MV-4-11 (cell line): ENCODE measurements around the gene CTIF.

Experiments used
- DNase-seq: peaks from one replicate; lab custom pipeline; 2025; lab: John Stamatoyannopoulos, UW

Gene CTIF

DNA sequence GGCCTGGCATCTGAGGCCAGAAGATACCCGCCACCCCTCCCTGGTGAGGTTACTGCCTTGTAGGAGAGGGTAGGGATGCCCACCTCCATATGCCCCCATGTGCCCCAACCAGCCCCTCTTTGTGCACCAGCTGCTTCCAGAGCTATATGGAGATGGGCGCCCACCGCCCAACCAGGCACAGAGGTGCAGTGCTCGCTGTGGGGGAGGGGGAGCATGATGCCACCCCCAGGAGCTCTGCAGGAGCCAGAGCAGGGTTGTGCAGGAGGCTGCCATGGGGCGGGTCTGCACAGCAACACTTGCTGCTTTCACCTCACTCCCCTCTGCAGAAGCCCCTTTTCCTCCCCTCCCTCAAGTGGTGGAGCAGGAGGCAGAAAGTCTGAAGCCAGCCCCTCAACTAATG is 237.3 kb downstream of the CTIF start:
- DNase-seq: no peak

DNA sequence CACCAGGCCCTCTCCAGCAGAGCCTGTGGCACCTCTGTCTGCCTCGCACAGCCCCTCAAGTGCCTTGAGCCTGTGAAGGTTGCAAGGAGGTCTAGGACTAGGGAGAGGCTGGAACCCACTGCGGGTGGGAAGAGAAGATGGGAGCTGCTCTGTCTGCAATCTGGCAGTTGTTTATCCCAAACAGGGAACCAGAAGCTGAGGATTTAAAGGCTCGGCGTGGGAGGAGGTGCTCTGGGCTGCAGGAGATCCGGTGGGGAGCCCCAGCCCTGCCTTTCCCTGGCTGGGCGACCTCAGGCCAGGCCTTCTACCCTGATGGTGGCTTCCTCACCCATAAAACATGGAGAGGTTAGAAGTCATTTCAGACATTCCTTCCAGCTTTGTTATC is 237.8 kb downstream of the CTIF start:
- DNase-seq: no peak

DNA sequence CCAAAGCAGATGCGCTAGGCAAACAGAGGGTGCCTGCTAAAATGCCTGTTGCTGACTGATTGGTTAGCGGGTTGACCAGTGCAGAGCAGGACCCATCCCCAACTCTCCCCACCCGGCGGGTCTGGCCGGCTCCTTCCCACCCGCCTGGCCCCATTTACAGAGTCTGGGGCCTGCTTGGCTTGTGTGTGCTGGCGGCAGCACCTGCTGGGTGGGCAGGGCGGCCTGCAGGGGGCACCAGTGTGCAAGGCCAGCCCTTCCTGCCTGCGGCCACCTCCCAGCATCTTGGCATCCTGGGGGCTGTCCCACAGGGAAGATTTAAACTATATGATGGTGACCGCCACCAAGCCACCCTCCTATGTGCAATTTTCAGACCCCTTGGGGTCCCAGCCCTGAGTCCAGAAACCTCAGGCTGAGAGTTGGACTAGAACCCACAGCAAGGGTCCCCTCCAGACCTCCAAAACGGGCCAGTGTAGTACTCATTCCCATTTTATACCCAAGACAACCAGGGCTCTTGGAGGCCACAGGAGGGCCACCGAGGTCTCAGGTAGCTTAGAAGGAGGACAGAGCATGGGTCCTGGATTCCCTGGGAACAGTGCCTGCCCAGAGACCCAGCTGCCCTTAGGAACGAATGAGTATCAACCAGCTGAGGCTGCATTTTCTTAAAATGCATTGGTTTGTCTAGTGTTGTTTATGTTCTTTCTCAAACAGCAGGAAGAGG is 238.4 kb downstream of the CTIF start:
- peak; percentile 29 for DNase-seq

DNA sequence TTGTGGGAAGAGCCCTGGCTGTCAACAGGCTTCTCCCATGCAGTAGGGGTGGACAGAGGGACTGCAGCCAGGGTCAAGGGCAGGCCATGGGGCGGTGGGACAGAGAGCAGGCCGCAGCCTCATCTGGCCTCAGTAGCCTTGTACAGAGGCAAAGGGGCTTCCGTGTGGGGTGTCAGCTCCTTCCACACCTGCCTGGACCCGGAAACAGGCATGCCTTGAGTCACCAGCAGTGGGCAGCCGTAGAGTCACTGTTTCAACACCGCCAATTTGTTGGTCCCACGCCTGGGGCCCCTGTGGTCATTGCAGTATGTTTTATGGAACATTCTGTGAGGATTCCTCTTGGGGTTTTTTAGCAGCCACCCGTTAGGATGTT is 238.9 kb downstream of the CTIF start:
- DNase-seq: peak; percentile 49

DNA sequence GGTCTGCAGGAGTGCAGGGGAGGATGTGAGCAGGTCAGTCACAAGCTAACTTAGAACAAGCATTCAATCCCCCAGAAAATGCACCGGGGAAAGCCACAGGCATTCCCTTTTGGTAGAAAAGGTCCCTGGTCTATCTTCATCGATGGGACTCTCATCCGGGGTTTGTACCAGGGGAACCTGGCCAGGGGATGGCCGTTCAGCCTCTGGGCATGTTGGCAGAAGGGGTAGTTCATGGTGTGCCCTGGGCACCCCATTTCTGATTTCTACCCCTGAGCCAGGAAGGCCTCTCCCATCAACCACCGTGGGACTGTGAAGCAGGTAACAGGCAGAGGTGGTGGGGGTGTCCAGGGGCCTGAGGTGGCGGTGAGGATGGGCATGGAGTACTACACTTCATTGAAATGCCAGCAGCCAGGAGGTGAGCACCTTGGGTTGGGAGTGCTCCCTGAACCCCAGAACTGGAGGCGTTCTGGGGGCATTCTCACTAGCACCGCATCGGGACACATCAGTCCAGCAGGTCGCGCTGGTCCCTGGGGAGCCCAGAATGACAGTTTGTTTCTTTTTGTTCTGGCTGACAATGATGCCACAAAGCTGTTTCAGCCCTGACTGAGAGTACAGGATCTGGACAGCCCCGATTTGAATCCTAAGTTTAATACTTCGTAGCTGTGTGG is 239.6 kb downstream of the CTIF start:
- no peak for DNase-seq

DNA sequence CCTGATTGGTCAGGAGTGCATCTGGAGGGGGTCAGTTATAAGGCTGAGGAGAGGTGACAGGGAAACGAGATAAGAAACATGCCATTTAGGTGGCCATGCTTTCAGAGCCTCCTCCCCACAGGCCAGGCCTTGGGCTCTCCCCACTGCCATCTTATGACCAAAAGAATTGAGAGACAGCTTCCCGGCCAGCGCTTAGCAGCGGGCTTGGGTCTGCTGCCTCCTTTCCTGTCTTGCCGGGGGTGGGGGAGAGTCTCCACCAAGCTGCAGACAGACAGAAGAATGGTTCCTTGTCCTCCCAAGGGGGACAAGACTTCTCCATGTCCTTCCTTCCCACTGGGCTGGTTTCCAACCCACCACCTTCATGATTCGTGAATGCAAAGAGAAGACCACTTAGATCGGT is 240.6 kb downstream of the CTIF start:
- no peak for DNase-seq

DNA sequence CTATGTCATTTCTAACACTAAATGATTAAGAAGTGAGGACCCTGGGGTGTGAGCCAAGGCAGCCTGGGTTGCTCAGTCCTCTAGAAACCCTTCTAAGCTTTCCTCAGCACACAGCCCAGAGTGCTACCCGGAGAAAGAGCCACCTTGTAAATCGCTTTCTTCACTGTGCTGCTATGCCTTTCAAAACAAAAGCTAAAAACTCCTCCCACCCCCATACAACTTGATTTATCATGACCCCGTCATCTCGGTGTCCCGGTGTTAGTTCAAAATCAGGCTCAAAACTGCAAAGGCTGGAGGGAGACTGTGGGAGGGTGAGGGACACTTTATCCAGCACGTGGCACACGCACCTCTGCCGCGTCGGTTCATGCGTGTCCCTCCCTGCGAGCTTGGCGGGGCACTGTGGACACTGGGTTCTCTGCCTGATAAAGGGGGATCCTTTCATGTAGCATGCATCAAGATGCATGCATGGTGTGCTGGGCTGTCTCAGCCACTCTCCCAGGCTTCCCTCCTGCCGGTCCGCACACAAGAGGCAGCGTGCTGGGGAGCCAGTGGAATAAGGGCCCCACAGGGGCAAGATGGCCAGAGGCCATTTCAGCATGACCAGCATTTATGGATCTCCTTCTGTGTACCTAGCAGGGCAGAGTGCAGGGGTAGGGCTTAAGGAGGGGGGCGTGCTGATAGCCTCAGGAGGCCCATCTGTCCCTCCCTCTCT is 241.5 kb downstream of the CTIF start:
- no peak for DNase-seq

DNA sequence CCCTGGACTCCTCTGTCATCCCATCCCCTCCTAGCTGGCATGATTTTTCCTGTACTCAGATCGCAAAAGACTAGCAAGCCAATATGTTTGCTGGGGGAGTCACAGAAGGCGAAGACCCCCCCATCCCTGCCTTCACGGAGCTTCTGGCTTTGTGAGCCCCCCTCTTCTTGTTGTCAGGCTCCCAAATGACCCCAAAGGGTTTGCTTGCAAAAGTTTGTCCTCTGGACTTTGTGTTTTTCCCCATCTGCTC is 242.0 kb downstream of the CTIF start:
- no peak for DNase-seq

DNA sequence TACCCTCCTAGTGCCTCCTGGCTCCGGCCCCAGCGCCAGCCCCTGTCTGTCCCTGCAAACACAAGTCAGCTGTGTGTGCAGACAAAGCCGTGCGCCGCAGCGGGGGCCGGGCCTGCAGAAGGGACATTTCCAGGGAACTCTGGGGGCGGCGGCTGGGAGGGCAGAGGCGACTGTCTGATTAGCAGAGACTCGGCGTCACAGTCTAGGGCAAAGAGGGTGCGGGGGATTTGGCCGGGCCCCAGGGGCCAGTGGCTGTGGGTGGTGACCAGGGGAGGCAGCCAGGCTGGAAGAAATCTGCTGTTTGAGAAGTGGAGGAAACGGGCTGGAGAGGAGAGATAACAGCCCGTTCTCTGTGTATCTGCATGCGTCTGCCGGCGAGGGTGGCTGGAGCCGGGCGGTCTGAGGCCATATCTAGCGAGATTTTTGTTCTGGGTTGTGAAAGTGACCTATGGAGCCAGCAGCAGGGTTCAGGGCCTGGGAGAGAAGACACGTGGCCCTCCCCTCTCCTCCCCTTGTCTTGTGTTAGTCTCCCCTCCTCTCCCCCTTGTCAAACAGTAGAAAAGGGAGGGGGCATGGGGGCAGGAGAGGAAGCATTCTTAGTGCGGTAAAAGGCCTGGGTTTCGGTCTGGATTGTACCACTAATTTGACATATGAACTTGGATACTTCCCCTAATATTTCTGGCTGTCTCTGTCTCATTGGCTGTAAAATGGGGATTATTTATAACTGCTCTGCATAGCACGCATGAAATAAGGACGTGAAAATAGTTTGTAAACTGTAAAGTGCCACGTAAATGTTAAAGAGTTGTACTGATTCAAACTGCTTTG is 242.5 kb downstream of the CTIF start:
- DNase-seq: peak; percentile 95

DNA sequence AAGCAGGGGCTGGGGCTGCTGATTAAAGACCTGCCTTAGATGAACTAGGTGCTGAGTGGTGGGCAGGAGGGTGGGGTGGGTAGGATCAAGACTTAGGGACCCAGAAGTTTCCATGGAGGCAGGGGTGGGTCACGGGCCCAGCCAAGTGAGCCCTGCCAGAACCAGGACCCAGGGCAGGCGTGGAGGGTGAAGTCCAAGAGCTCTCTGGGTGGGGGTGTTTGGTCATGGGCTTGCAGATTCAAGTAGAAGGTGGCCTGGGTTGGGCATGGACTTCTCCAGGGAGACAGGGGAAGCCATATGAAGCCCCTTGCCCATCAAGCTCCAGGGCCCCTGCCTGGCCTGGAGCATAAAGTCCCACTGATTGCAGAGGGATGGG is 243.1 kb downstream of the CTIF start:
- no peak for DNase-seq

DNA sequence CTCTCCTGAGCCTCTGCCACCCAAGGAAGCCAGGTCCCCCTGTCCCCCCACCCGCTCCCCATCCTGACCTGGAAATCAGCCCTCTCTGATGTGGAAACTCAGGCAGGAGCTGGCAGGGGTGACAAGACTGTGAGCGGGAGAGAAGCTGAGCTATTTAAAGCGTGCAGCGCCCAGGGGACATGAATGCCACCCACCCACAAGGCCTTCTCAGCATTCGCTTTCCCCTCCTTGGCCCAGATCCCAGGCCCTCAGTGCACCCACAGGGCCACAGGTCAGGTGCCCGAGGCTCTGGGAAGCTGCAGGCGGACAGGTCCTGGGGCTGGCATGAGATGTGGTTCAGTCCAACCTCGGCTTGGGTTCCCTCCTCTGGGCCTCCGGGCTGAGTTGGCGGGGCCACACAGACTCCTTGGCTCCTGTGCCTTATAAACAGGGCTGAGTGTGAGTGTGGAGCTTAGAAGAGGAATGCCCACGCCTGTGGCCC is 243.6 kb downstream of the CTIF start:
- peak; percentile 40 for DNase-seq

DNA sequence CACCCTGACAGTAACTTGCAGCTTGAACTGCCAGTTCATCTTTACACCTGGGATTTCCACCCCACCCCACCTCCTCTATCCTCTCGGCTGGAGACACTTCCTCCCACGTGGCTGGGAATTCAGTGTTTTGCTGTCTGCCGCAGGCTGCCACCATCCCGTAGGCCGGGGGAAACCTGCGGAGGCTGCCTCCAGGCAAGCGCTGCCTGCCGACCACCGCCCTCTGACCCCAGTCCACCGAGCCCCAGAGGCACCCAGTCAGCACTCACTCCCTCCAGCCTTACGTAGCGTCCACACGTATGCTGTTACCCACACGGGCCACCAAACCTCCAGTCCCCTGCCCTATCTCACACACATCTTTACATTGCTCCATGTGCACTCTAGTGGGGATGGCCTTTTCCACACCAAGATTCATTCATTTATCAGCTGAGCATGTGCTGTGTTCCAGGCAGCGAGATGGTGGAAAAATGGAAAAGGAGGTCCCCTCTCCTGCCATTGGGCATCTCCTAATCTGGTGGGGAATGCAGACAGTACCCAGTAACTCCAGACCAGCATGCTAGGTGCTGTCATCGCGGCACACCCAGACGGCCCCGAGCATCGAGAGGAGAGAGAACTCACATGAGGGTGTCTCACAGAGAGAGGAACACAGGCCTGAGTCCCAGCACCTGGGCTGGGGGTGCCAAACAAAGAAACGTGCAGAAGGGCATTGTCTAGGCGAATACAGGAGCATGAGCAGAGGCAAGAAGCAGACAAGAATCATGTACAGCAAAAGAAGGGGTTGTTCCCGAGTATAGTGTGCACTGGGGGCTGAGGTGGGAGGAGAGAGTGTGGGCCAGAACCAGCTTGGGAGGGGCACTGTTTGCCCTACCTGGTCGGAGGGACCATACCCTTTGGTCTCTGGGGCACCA is 245.0 kb downstream of the CTIF start:
- no peak for DNase-seq

DNA sequence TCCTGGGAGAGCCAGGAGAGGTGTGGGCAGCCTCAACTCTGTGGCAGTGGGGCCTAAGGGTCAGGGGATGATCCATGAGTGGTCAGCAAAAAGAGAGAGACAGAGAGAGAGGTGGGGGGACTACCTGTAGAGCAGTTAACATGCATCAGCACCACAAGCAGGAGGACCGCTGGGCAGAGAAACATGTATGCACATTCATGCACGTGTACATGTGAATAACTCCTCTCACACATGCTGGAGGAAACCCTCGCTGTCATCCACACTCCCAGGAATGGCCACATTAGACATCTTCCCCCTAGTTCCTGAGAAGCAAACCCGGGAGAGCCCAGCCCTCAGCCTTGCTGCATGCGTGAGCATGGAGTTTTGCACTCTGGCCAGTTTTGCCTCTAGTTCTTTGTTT is 245.8 kb downstream of the CTIF start:
- no peak for DNase-seq

DNA sequence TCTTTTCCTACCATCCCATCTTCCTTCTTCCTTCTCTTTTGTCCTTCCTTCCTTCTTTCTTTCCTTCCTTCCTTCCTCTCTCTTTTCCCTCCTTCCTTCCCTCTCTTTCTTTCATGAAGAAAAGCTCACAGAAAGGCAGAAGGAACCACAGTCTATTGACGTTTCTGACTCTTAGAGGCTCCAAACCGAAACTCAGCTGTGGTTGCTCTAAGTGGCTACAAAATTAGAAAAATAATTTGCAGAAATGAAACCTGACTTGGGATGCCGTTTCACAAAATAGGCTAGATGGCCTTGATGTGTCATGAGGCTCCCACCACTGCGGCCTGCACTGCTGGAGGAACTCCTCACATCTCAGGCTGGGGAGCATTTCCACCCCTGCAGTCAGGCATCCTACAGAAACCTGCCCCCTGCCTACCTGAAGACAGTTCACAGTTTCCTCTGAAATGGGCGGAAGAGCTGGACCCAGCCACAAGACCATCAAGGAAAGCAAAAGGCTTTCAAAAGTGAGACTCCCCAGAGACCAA is 246.3 kb downstream of the CTIF start:
- DNase-seq: peak; percentile 98

DNA sequence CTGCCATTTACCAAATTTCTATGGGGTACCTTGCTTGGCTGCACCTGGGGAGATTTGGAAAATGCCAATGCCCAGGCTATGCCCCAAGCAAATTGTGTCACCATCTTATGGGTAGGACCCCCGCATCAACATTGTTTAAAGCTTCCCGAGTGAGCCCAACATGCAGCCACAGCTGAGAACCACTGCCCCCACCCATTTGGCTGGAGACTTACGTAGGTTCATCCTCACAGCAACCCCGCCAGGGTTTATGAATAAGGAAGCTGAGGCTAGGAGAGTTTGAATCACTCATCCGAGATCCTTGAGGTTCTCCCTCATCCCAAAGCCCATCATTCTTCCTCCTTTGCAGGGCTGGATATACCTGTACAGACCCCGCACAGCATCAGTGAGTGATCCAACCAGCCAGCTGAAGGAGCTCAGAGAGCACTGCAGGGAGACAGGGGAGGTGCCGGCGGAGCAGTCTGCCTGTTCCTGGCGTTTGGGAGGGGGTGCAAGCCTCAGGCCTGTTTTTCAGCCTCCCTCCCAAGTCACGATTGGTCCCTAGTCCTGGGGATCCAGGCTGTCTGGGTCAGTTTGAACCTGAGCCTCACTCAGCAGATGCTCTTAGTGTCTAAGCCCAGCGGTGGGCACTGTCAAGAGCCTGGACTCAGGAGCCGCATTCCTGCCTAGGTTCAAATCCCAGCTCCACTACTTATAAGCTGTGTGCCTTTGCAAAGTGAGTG is 247.1 kb downstream of the CTIF start:
- DNase-seq: peak; percentile 39

DNA sequence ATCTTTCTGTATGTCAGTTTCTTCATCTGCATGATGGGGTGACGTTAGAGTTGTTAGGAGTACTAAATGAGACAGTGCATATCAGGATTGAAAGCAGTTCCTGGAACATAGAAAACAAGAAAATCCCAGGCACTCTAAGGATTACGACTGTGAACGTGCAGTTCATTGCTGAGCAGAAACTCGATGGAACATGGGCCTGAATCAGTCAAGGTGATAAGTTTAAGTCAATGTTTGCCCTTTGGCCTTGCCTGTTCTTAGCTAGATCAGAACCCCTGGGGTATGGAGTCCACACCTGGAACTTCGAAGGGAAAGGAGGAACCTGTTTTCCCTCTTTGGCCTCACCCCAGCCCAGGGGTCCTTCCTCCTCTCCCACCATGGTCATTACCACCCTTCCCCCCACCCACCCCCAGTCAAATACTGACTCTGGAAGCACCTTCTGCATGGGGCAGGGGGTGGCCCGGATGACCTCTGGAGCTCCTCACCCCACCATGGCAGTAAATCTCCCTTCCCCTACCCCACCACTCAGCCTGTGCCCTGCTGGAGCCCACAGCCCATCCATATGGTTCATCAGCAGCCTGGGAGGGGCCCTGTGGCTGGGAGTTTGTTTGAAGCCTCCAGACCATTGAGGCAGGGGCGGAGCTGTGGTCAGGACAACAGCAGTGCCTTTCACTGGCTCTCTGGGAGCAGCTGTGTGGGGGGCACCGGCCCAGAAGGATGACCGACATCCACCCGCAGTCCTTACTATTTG is 247.8 kb downstream of the CTIF start:
- no peak for DNase-seq

DNA sequence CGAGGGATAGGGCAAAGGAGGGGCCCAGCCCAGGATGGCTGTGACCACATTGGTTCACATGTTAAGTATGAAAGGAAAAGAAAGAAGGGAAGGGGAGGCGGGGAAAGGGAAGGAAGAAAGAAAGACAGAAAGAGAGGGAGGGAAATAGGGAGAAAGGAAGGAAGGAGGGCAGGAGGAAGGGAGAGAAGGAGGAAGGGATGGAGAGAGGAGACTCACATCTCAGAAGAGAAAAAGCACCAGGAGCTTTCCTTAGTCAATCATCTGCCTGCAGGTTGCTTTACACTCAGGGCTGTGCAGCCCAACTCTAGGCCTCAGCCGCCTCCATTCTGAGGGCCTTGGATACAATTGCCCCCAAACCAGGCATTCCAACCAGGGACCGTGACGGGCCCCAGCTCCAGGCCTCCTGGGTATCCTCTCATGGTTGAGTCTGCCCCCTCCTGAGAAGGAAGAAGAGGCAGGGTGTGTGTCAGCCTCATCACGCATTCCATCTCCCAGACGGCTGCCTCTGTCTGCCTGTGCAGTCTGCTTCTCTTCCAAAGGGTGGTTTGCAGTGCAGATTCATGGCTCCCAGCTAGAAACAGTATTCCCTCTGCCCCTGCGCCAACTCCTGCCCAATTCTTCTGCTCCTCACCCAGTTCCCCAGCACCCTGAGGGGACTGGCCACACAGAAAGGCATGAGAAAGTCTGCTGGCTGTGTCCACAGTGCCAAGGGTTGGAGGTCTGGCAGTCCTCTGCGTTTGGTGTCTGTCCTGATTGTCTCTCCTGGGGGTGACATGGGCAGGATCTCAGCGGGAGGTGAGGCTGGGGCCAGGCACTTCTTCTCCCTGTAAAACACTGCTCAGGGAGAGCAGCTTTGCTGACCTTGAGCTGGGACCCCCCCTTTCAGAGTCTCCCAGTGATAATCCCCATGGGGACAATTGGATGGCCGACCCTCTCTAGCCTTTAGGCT is 248.6 kb downstream of the CTIF start:
- no peak for DNase-seq

DNA sequence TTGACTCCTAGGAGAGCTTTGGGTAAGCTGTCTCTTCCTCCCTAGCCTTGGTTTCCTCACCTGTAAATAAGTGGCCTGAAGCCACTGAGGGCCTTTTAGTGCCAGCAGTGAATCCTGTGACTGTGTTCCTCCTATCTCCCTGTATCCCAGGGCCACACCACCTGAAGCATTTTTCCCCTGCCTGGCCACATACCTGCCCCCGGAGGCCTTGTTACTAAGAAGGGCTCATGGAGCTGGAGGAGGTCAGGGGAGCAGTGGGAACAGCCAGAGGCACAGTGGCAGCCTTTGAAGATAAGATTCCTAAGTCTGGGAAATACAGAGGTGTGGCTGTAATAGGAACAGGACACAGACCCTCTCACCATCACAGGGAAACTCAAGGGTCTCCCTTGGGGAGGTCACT is 249.5 kb downstream of the CTIF start:
- no peak for DNase-seq
